Osteocyte (in vitro differentiated cells): ENCODE measurements around the gene AADAC. TPM values are rescaled to one million over a fixed set of nuclear protein-coding genes. Genes with fewer than 3 reads are reported as not detected.

Experiments used
- DNase-seq: peaks from one replicate; pipeline ENCODE4 v3.0.0; 2021; ENCODE audit warnings: mixed read lengths; ENCODE audit not compliant: unreplicated experiment; ENCODE audit errors: extremely low spot score
- H3K27ac Mint-ChIP-seq: one replicate; pipeline ENCODE4 v1.8.0; 2021; ENCODE audit warnings: mild to moderate bottlenecking, mixed read lengths; ENCODE audit not compliant: unreplicated experiment
- H3K27me3 Mint-ChIP-seq: one replicate; pipeline ENCODE4 v1.8.0; 2021; ENCODE audit warnings: mixed read lengths; ENCODE audit not compliant: unreplicated experiment
- H3K36me3 Mint-ChIP-seq: one replicate; pipeline ENCODE4 v1.8.0; 2021; ENCODE audit warnings: mixed read lengths; ENCODE audit not compliant: unreplicated experiment
- H3K4me1 Mint-ChIP-seq: one replicate; pipeline ENCODE4 v1.8.0; 2021; ENCODE audit warnings: mixed read lengths; ENCODE audit not compliant: unreplicated experiment
- H3K4me3 Mint-ChIP-seq: one replicate; pipeline ENCODE4 v1.8.0; 2021; ENCODE audit warnings: mild to moderate bottlenecking, moderate library complexity, mixed read lengths; ENCODE audit not compliant: unreplicated experiment
- H3K9me3 Mint-ChIP-seq: one replicate; pipeline ENCODE4 v1.8.0; 2021; ENCODE audit warnings: mixed read lengths; ENCODE audit not compliant: unreplicated experiment
- total RNA-seq: library from RNA; stranded (reverse); gene quantifications from 2 replicates; pipeline ENCODE4 v1.2.1, GENCODE V29; 2021
- TF ChIP-seq, protein P1 (sequence below): fragments of 200-600 bp; sonication (generic); IDR thresholded peaks from 2 replicates; pipeline ENCODE4 v1.5.0; 2021; ENCODE audit warnings: antibody characterized with exemption, mild to moderate bottlenecking, moderate library complexity

AADAC gene
- total RNA-seq, 1 donor from 2014 or later = not detected

DNA sequence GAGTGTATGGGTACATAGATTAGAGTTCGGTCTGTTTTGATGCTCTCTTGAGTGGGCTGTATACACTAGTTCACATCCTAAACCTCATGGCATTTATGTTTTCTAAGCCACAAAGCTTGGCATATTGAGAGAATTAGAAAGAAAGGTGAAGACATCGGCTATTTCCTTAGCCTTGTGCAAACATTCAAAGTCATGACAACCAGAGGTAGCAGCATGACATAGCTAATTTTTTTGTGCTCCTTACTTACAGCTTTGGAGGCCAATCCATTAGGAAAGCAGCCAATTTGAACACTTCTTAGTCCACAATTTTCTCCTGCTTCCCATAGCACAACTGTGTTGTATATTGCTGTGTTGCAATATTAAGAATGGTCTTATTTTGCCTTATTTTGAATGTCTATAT is 21.5 kb upstream of the AADAC start:
- no peaks in the 10 kb centered on the region for H3K27me3 Mint-ChIP-seq
- H3K9me3 Mint-ChIP-seq = no peaks in the 10 kb centered on the region
- no peak overlapping the region for H3K27ac Mint-ChIP-seq
- H3K36me3 Mint-ChIP-seq = no peaks in the 10 kb centered on the region
- no peak for DNase-seq
- peaks cover 8% of the 10 kb centered on the region for H3K4me1 Mint-ChIP-seq
- TF ChIP-seq, protein P1, sequence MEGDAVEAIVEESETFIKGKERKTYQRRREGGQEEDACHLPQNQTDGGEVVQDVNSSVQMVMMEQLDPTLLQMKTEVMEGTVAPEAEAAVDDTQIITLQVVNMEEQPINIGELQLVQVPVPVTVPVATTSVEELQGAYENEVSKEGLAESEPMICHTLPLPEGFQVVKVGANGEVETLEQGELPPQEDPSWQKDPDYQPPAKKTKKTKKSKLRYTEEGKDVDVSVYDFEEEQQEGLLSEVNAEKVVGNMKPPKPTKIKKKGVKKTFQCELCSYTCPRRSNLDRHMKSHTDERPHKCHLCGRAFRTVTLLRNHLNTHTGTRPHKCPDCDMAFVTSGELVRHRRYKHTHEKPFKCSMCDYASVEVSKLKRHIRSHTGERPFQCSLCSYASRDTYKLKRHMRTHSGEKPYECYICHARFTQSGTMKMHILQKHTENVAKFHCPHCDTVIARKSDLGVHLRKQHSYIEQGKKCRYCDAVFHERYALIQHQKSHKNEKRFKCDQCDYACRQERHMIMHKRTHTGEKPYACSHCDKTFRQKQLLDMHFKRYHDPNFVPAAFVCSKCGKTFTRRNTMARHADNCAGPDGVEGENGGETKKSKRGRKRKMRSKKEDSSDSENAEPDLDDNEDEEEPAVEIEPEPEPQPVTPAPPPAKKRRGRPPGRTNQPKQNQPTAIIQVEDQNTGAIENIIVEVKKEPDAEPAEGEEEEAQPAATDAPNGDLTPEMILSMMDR = no peak
- no peak overlapping the region for H3K4me3 Mint-ChIP-seq

DNA sequence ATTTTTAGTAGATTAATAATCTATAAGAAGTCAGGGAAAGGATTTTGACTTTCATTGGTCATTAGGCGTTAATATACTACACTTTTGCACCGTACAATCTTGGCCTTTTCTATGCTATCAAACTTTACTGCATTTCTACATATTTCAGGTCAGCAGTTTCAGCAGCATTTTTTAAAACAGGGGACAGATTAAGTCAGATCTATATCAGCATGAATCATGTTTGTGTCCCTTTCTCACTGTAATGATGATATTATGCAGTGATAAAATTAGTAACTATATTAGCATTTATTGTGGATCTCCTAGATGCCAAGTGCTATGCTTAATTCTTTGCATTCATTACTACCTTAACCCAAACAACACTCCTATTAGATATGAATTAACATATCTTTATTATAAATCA is 20.3 kb upstream of the AADAC start:
- H3K4me1 Mint-ChIP-seq = peaks cover 8% of the 10 kb centered on the region
- H3K27ac Mint-ChIP-seq = no peak overlapping the region
- no peak for DNase-seq
- no peaks in the 10 kb centered on the region for H3K36me3 Mint-ChIP-seq
- H3K27me3 Mint-ChIP-seq = no peaks in the 10 kb centered on the region
- TF ChIP-seq, protein P1 = no peak
- H3K4me3 Mint-ChIP-seq = no peak overlapping the region
- no peaks in the 10 kb centered on the region for H3K9me3 Mint-ChIP-seq

DNA sequence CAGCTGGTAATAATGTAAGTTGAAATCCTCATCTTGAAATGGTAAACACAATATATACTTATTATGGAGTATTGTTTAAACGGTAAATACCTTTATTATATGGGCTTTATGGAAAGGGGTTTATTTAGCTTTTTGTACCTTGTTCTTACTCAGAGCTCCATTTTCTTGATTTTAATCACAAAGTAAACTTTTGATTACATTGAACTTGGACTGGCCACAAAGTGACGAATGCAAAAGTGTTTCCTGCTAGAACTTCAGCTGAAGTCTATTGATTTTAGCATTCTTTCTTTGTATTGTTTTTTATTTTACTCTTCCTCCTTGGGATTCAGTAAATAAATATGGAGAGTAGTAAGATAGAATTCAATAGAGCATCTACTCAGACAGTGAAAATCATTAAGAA is 19.8 kb upstream of the AADAC start:
- H3K27ac Mint-ChIP-seq = no peak overlapping the region
- DNase-seq = no peak
- H3K9me3 Mint-ChIP-seq = no peaks in the 10 kb centered on the region
- TF ChIP-seq, protein P1 = no peak
- no peak overlapping the region for H3K4me3 Mint-ChIP-seq
- peaks cover 8% of the 10 kb centered on the region for H3K4me1 Mint-ChIP-seq
- H3K36me3 Mint-ChIP-seq = no peaks in the 10 kb centered on the region
- H3K27me3 Mint-ChIP-seq = no peaks in the 10 kb centered on the region

DNA sequence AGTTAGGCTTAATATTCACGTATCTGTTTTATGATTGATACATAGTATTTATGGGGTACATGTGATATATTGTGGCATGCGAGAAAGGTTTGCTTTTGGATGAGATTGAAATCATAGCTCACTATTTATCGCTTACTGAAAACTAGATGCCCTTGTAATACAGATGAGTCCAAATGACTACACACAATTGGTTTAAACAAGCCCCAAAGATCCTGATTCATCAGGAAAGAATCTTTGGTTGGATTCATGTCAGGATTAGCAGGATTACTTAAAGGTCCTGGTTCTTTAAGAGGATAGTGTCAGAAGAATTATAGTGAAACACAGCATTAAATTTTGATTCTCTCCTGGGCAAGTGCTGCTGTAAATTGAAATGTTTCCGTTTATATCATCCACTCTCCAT is 18.6 kb upstream of the AADAC start:
- Mint-ChIP-seq H3K9me3 (no peaks in the 10 kb centered on the region), H3K4me3 (no peak overlapping the region), H3K27me3 (no peaks in the 10 kb centered on the region), H3K36me3 (no peaks in the 10 kb centered on the region), H3K27ac (no peak overlapping the region), H3K4me1 (peaks cover under 1% of the 10 kb centered on the region)
- no peak for DNase-seq
- TF ChIP-seq, protein P1 = no peak

DNA sequence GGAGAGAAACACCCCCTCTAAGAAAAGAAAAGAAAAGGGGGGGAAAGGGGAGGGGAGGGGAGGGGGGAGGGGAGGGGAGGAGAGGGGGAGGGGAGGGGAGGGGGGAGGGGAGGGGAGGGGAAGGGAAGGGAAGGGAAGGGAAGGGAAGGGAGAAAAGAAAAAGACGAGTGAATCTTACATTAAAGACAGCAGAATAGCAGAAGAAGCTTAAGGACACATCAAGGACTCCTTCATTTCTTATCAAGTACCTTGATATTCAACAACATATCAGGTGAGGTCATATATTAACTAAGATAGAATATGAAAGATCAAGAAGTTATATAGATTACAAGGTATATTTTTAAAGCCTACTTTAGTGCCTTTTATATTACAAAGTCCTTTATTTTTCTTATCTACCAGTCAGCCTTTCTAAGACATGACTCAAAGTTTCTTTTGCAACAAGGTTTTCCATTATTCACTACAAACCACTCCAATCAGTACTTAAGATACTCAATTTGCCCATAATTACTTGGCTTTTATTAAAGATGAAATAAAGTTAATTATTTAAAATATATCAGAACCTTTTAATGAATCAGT is 17.7 kb upstream of the AADAC start:
- H3K36me3 Mint-ChIP-seq = no peaks in the 10 kb centered on the region
- no peaks in the 10 kb centered on the region for H3K9me3 Mint-ChIP-seq
- no peak overlapping the region for H3K4me3 Mint-ChIP-seq
- no peak for DNase-seq
- TF ChIP-seq, protein P1 = no peak
- H3K27ac Mint-ChIP-seq = no peak overlapping the region
- H3K4me1 Mint-ChIP-seq = no peaks in the 10 kb centered on the region
- H3K27me3 Mint-ChIP-seq = no peaks in the 10 kb centered on the region
